ENCODE measurements around the gene OCEL1.

Gene OCEL1, protein sequence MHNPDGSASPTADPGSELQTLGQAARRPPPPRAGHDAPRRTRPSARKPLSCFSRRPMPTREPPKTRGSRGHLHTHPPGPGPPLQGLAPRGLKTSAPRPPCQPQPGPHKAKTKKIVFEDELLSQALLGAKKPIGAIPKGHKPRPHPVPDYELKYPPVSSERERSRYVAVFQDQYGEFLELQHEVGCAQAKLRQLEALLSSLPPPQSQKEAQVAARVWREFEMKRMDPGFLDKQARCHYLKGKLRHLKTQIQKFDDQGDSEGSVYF

DNA sequence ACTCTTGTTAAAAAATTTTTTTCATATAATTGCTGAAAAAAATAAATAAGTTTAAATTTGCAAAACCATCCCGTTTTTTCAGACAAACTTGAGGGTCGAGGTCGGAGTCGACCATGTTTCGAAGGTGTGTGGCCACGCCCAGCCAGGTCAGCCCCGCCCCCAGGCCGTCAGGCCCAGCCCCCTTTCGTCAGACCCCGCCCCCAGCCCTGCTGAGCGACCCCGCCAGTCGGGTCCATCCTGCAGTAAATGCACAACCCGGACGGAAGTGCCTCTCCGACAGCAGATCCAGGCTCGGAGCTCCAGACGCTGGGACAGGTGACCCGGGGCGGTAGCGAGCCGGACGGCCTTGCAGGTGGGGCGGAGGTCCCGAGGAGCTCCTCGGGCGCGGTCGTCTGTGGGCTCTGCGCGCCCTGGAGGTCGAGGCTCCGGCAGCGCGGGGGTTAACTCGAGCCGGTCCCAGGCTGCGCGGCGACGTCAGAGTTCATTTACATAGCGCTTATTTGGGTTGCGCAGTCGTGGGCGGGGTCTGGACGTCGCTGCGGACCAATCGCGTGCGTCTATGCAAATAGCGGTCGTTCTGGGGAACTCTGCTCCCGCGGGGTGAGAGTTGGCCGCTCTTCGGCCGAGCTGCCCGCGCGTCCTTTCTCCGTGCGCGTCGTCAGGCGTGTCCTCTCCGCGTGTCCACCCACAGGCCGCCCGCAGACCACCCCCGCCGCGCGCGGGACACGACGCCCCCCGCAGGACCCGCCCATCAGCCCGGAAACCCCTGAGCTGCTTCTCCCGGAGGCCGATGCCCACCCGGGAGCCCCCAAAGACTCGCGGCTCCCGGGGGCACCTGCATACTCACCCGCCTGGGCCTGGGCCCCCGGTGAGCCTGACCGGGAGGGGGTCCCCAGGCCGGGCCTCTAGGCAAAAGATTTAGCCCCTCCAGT is at the start of gene OCEL1:
TSS of gene OCEL1 (plus strand) at position 225 of the 932 bp plus-strand sequence. CDS start at position 247, 22 bp downstream.
- peak within 1 kb of the TSS; percentile 82 for H3K4me3 ChIP-seq (ENCODE audit: low read depth, low read length)
- TF ChIP-seq, protein P1, sequence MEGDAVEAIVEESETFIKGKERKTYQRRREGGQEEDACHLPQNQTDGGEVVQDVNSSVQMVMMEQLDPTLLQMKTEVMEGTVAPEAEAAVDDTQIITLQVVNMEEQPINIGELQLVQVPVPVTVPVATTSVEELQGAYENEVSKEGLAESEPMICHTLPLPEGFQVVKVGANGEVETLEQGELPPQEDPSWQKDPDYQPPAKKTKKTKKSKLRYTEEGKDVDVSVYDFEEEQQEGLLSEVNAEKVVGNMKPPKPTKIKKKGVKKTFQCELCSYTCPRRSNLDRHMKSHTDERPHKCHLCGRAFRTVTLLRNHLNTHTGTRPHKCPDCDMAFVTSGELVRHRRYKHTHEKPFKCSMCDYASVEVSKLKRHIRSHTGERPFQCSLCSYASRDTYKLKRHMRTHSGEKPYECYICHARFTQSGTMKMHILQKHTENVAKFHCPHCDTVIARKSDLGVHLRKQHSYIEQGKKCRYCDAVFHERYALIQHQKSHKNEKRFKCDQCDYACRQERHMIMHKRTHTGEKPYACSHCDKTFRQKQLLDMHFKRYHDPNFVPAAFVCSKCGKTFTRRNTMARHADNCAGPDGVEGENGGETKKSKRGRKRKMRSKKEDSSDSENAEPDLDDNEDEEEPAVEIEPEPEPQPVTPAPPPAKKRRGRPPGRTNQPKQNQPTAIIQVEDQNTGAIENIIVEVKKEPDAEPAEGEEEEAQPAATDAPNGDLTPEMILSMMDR (IDR thresholded peaks at IDR 0.05; ENCODE audit: low read depth, low read length, missing control alignments) = no peak
- DNase-seq (ENCODE audit: low read depth) = peak; percentile 95

DNA sequence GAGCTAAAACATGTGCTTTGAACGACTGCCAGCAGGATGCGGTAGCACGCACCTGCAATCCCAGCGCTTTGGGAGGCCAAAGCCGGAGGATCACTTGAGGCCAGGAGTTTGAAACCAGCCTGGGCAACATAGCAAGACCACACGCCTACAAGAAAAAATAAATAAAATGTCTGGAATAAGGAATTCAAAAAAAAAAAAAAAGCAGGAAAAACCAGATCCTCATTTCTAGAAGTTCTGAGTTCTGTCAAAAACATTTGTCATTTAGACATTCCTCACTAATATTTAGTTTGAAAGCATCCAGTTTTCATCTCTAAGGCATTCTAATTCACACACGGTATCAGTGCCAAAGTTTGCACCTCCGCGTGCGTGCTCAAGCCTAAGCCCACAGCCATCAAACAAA is 47.7 kb upstream of the OCEL1 start:
- H3K4me3 ChIP-seq (ENCODE audit: low read depth, low read length) = no peak overlapping the region
- no peak for DNase-seq (ENCODE audit: low read depth)
- TF ChIP-seq, protein P1 (IDR thresholded peaks at IDR 0.05; ENCODE audit: low read depth, low read length, missing control alignments) = no peak

DNA sequence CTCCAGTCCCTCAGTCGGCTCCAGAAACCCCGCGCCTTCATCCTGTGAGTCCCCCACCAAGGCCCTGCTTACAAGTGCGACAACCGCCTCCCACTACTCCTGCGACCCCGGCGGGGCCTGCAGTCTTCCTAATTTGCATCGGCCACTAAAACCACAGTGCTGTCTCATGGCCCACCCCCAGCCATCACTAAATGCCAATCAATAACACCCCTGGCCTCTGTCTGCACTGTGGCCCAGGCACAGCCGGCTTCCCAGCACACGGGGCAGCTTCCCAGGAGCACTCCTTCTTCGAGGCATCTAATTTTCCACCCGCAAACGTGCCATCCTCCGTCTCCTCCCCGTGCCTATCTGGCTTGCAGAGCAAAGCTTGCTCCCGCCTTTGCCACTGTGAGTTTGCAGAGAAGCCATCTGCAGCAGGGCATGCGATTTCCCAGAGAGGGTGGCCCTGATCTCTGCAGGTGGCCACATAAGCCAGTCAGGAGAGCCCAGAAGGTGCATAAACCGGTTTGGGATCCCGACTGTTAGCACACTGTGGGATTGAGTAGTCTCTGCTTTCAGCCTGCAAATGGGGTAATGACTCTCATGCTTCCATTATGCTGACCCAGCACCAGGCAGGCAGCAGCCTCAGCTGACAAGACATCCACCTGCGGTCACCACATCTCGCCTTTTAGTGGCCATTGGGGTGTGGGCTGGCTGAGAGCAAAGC is 44.9 kb upstream of the OCEL1 start:
- H3K4me3 ChIP-seq (ENCODE audit: low read depth, low read length) = no peak overlapping the region
- no peak for DNase-seq (ENCODE audit: low read depth)
- TF ChIP-seq, protein P1 (IDR thresholded peaks at IDR 0.05; ENCODE audit: low read depth, low read length, missing control alignments) = no peak

DNA sequence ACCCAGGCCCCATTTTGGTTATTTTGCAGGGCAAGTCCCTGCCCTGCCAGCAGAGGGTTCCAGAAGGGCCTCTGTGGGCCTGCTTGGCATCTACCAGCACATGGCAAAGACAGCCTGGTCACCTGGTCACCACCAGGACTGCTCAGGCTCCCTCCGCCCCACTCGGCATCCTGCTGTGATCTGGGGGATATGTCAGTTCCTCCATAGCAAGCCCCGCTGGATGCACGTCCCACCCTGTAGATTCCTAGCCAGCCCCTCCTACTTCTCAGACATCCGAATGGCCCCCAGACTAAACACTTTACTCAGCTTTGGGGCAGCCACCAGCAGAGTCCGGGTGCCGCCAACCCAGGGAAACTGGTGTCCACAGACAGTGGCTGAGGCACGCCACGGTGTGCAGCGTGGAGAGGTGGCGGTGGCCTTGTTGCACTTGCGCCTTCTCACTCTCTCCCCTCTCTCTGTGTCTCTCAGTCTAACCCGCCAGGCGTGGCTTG is 42.7 kb upstream of the OCEL1 start:
- peak overlapping the region; percentile 9 for H3K4me3 ChIP-seq (ENCODE audit: low read depth, low read length)
- TF ChIP-seq, protein P1 (IDR thresholded peaks at IDR 0.05; ENCODE audit: low read depth, low read length, missing control alignments) = peak; percentile 35
- no peak for DNase-seq (ENCODE audit: low read depth)

DNA sequence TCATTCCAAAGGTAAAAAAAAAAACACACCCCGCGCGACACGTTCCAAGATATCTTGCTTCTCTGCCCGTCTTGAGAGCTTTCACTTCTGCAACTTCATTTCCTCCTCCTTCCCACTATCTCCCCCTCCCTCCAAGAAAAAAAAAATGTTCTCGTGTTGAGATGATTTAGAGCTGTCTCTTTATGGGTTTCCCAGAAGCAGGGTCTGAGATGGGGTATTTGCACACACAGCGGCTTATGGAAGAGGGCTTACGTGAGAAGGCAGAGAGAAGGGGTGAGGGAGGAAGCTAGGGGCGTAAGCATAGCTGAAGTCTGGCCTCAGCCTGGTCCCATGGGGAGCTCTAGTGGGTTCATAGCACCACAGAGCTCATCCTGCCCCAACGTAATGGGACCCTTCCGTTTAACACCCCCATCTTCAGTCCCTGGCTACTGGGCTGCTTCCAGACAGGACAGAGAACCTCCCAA is 42.1 kb upstream of the OCEL1 start:
- DNase-seq (ENCODE audit: low read depth) = no peak
- no peak overlapping the region for H3K4me3 ChIP-seq (ENCODE audit: low read depth, low read length)
- TF ChIP-seq, protein P1 (IDR thresholded peaks at IDR 0.05; ENCODE audit: low read depth, low read length, missing control alignments) = no peak

DNA sequence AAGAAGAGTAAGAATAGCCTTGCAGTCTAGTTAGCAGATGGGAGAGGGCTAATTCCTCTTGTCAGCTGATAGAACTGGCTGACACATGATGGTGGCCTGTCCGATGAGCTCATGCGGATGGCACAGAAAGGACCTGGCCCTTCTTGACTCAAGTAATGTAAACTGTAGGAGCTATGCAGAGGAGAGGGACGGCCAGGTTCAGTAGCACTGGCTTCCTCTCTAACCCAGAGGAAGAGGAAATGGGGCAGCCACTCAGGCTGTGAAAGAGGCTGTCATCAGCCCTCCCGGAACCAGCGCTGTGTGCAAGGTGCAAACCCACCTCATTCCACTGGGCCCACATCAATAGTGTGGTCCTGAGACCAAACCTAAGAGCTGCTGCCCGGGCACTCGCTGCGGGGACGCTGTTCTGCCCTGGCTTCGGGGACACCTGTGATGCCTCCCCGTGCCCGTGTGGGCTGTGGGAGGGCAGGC is 41.6 kb upstream of the OCEL1 start:
- DNase-seq (ENCODE audit: low read depth) = no peak
- H3K4me3 ChIP-seq (ENCODE audit: low read depth, low read length) = no peak overlapping the region
- TF ChIP-seq, protein P1 (IDR thresholded peaks at IDR 0.05; ENCODE audit: low read depth, low read length, missing control alignments) = no peak

All from GM12864 (cell line).